Endodermal cell (in vitro differentiated cells): ENCODE data around the gene VIPR1. TPM values are rescaled to one million over a fixed set of nuclear protein-coding genes. Genes with fewer than 3 reads are reported as not detected.

Source experiments
- DNase-seq: peaks from one replicate; pipeline ENCODE4 v3.0.0-alpha.2; 2017
- H3K27ac ChIP-seq: 2 replicates; pipeline ENCODE4 v1.5.1; 2013; ENCODE audit warnings: mild to moderate bottlenecking, low read depth, low read length, moderate library complexity
- H3K27me3 ChIP-seq: 2 replicates; pipeline ENCODE4 v1.6.1; 2013; ENCODE audit warnings: mild to moderate bottlenecking, low read length, moderate library complexity; ENCODE audit not compliant: insufficient read depth, control insufficient read depth, poor library complexity, severe bottlenecking
- H3K36me3 ChIP-seq: 2 replicates; pipeline ENCODE4 v1.7.0; 2013; ENCODE audit warnings: mild to moderate bottlenecking, low read length, moderate library complexity; ENCODE audit not compliant: control insufficient read depth, insufficient read depth
- H3K4me1 ChIP-seq: one replicate; pipeline ENCODE4 v1.7.0; 2013; ENCODE audit warnings: low read length; ENCODE audit not compliant: control insufficient read depth, insufficient read depth
- H3K4me3 ChIP-seq: 2 replicates; pipeline ENCODE4 v1.5.1; 2013; ENCODE audit warnings: mild to moderate bottlenecking, low read length, moderate library complexity
- H3K9ac ChIP-seq: 2 replicates; pipeline ENCODE4 v1.6.1; 2013; ENCODE audit warnings: mild to moderate bottlenecking, low read length, moderate library complexity; ENCODE audit not compliant: poor library complexity, severe bottlenecking; ENCODE audit errors: extremely low read depth
- H3K9me3 ChIP-seq: 2 replicates; pipeline ENCODE4 v1.6.1; 2013; ENCODE audit warnings: mild to moderate bottlenecking, low read length, moderate library complexity; ENCODE audit not compliant: control insufficient read depth
- H3K27ac Mint-ChIP-seq: 2 replicates; pipeline ENCODE4 v1.8.0; 2020; ENCODE audit warnings: mixed read lengths
- H3K27me3 Mint-ChIP-seq: 2 replicates; pipeline ENCODE4 v1.8.0; 2021; ENCODE audit warnings: mild to moderate bottlenecking, mixed read lengths; ENCODE audit not compliant: insufficient read depth
- H3K36me3 Mint-ChIP-seq: 2 replicates; pipeline ENCODE4 v1.8.0; 2020; ENCODE audit warnings: low read depth, mixed read lengths
- H3K4me1 Mint-ChIP-seq: 2 replicates; pipeline ENCODE4 v1.8.0; 2020; ENCODE audit warnings: mixed read lengths
- H3K4me3 Mint-ChIP-seq: 2 replicates; pipeline ENCODE4 v1.8.0; 2020; ENCODE audit warnings: mild to moderate bottlenecking, moderate library complexity, mixed read lengths
- H3K9me3 Mint-ChIP-seq: 2 replicates; pipeline ENCODE4 v1.8.0; 2020; ENCODE audit warnings: mild to moderate bottlenecking, mixed read lengths
- WGBS, 2 experiments: methylation state at CpG; one replicate each; pipeline versions ENCODE4 v1.1.5 to v1.1.7; 2013; ENCODE audit warnings: missing lambda C conversion rate in 2 of 2, mixed read lengths in 1 of 2; ENCODE audit not compliant: insufficient coverage in 1 of 2, insufficient read length in 1 of 2; 5-methylcytosine and 5-hydroxymethylcytosine counted together
- total RNA-seq, 2 donors: library from RNA; stranded (reverse); fragmentation: NEBNext Ultra II Directional in 1 of 2; extraction: Animal tissue kit (Norgen Biotek cat#: 25700) in 1 of 2; gene quantifications; 2 replicates in 1 of 2; 3 replicates in 1 of 2; pipeline ENCODE4 v1.2.1, GENCODE V29; 2021
- TF ChIP-seq, protein P1 (sequence below): fragments of 200-600 bp; sonication (generic); conservative IDR thresholded peaks from 2 replicates; pipeline ENCODE4 v1.5.0; 2021; ENCODE audit warnings: antibody characterized with exemption, mild to moderate bottlenecking

The VIPR1 gene
- total RNA-seq, 2 donors from 2014 or later: 12.9 to 14.7 TPM

DNA sequence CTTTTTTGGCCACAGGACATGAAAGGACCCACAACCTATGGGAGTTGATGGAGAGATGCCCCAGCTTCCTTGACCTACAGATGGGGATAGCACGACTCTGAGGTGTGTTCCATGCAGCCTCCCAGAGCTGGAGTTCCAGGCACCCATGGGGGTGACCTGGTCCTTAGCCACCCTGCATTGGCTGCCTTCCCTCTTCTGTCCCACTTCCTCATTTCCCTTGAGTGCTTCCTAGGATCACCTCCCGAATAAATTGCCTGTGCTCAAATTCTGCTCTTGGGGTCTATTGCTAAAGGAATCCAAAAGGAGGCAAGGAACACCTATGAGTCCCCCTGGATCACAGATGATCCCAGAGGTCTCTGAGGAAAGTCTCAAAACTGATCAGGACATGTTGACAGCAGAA, 24.7 kb upstream of the VIPR1 start:
- H3K27me3 Mint-ChIP-seq: peaks cover 18% of the 10 kb centered on the region
- 70 to 79% methylated on average over 1 to 2 of the region's 2 CpGs for WGBS, 2 experiments
- DNase-seq: no peak
- H3K4me1 Mint-ChIP-seq: no peaks in the 10 kb centered on the region
- no peak overlapping the region for H3K4me3 ChIP-seq
- no peaks in the 10 kb centered on the region for H3K36me3 ChIP-seq
- H3K9me3 Mint-ChIP-seq: peaks cover 30% of the 10 kb centered on the region
- H3K9ac ChIP-seq: no peak overlapping the region
- no peaks in the 10 kb centered on the region for H3K27me3 ChIP-seq
- no peaks in the 10 kb centered on the region for H3K36me3 Mint-ChIP-seq
- H3K27ac ChIP-seq: no peak overlapping the region
- TF ChIP-seq, protein P1, sequence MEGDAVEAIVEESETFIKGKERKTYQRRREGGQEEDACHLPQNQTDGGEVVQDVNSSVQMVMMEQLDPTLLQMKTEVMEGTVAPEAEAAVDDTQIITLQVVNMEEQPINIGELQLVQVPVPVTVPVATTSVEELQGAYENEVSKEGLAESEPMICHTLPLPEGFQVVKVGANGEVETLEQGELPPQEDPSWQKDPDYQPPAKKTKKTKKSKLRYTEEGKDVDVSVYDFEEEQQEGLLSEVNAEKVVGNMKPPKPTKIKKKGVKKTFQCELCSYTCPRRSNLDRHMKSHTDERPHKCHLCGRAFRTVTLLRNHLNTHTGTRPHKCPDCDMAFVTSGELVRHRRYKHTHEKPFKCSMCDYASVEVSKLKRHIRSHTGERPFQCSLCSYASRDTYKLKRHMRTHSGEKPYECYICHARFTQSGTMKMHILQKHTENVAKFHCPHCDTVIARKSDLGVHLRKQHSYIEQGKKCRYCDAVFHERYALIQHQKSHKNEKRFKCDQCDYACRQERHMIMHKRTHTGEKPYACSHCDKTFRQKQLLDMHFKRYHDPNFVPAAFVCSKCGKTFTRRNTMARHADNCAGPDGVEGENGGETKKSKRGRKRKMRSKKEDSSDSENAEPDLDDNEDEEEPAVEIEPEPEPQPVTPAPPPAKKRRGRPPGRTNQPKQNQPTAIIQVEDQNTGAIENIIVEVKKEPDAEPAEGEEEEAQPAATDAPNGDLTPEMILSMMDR: no peak
- H3K9me3 ChIP-seq: peaks cover 21% of the 10 kb centered on the region
- H3K4me1 ChIP-seq: no peaks in the 10 kb centered on the region
- H3K4me3 Mint-ChIP-seq: no peak overlapping the region
- no peak overlapping the region for H3K27ac Mint-ChIP-seq

- H3K36me3 ChIP-seq: no peaks in the 10 kb centered on the region
- Mint-ChIP-seq H3K4me1 (no peaks in the 10 kb centered on the region), H3K36me3 (no peaks in the 10 kb centered on the region), H3K27ac (no peak overlapping the region), H3K9me3 (peaks cover 34% of the 10 kb centered on the region), H3K27me3 (peaks cover 14% of the 10 kb centered on the region), H3K4me3 (no peak overlapping the region)
- H3K9me3 ChIP-seq: peaks cover 24% of the 10 kb centered on the region
- H3K9ac ChIP-seq: no peak overlapping the region
- 33 to 65% methylated on average over 1 to 2 of the region's 2 CpGs for WGBS, 2 experiments
- no peak overlapping the region for H3K27ac ChIP-seq
- TF ChIP-seq, protein P1: no peak
- H3K4me3 ChIP-seq: no peak overlapping the region
- no peak for DNase-seq
- no peaks in the 10 kb centered on the region for H3K27me3 ChIP-seq
- H3K4me1 ChIP-seq: no peaks in the 10 kb centered on the region
Measured at GRCh38 chr3:42478830-42479229, 23.6 kb upstream of the VIPR1 start.

DNA sequence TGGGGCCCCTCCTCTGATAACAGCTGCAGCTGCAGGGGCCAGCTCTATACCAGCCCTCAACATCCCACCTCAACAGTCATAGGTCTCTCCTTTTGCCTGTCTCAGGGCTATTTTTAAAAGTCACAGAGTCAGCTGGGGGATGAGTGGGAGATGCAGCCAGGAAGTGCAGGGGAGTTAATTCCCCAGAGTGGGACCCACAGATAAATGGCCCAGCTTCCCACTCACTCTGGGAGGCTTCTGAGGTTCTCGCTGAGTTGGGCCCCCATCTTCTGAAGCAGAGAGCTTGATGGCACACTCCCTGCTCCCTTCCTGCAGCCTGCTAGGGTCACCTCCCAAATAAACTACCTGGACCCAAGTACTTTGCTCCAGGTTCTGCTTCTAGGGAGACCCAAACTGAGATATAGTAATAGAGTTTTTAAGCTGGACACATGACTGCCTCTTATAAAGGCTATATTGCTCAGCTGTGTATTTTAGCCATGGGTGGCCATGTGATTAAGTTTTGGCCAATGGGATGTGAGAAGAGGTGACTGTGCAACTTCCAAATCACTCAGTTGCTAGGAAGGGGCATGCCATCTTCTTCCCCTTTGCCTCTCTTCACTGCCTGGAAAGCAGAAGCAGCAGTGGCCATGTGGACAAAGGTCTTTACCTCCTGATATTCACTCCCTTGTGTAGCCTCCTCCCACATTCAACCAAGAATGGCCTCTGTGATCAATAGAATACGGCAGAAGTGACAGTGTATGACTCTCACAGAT, 15.5 kb upstream of the VIPR1 start:
- Mint-ChIP-seq H3K4me1 (peaks cover 9% of the 10 kb centered on the region), H3K4me3 (no peak overlapping the region), H3K27me3 (peaks cover 17% of the 10 kb centered on the region), H3K36me3 (no peaks in the 10 kb centered on the region), H3K27ac (no peak overlapping the region), H3K9me3 (peaks cover 7% of the 10 kb centered on the region)
- Histone ChIP-seq H3K27me3 (no peaks in the 10 kb centered on the region), H3K27ac (no peak overlapping the region), H3K4me3 (no peak overlapping the region), H3K9me3 (peaks cover 11% of the 10 kb centered on the region), H3K4me1 (no peaks in the 10 kb centered on the region), H3K9ac (no peak overlapping the region), H3K36me3 (no peaks in the 10 kb centered on the region)
- DNase-seq: peak; percentile 11
- WGBS, 2 experiments: 94% methylated on average over 2 of the region's 2 CpGs; no CpG with 5 or more reads in 1 of the 2 experiments
- TF ChIP-seq, protein P1: no peak
